Measurements from ENCODE around the gene CCDC8.
"Not testable (repeated sequence)": the region's sequence is repeated elsewhere in the genome, so short reads cannot be mapped to it uniquely, and the experiment has no call there.

The CCDC8 gene

GRCh38 chr19:46446021-46446420 is 32.7 kb upstream of the CCDC8 start:
- no peak overlapping the region for H3K4me3 ChIP-seq (ENCODE audit: low read depth, low read length)
- no peak for TF ChIP-seq CTCF (IDR thresholded peaks at IDR 0.05; ENCODE audit: control insufficient read depth, extremely low read depth, insufficient read depth)
- DNase-seq (ENCODE audit: low read depth), result no peak

- TF ChIP-seq CTCF (IDR thresholded peaks at IDR 0.05; ENCODE audit: control insufficient read depth, extremely low read depth, insufficient read depth), result no peak
- no peak overlapping the region for H3K4me3 ChIP-seq (ENCODE audit: low read depth, low read length)
- DNase-seq (ENCODE audit: low read depth), result peak; percentile 47
These were observed 29.6 kb upstream of the CCDC8 start for GRCh38 chr19:46442808-46443450.

GRCh38 chr19:46441866-46442265 is 28.5 kb upstream of the CCDC8 start:
- no peak for DNase-seq (ENCODE audit: low read depth)
- TF ChIP-seq CTCF (IDR thresholded peaks at IDR 0.05; ENCODE audit: control insufficient read depth, extremely low read depth, insufficient read depth), result no peak
- no peak overlapping the region for H3K4me3 ChIP-seq (ENCODE audit: low read depth, low read length)

- H3K4me3 ChIP-seq (ENCODE audit: low read depth, low read length); DNase-seq (ENCODE audit: low read depth): not testable (repeated sequence)
These were observed 22.3 kb upstream of the CCDC8 start for GRCh38 chr19:46435689-46436088.

- no peak overlapping the region for H3K4me3 ChIP-seq (ENCODE audit: low read depth, low read length)
- TF ChIP-seq CTCF (IDR thresholded peaks at IDR 0.05; ENCODE audit: control insufficient read depth, extremely low read depth, insufficient read depth), result no peak
- no peak for DNase-seq (ENCODE audit: low read depth)
These were observed 21.6 kb upstream of the CCDC8 start for GRCh38 chr19:46435009-46435408.

GRCh38 chr19:46433470-46433869 is 20.1 kb upstream of the CCDC8 start:
- not testable (repeated sequence) for H3K4me3 ChIP-seq (ENCODE audit: low read depth, low read length); DNase-seq (ENCODE audit: low read depth)

GRCh38 chr19:46431824-46432223 is 18.5 kb upstream of the CCDC8 start:
- no peak for DNase-seq (ENCODE audit: low read depth)
- no peak for TF ChIP-seq CTCF (IDR thresholded peaks at IDR 0.05; ENCODE audit: control insufficient read depth, extremely low read depth, insufficient read depth)
- no peak overlapping the region for H3K4me3 ChIP-seq (ENCODE audit: low read depth, low read length)

- H3K4me3 ChIP-seq (ENCODE audit: low read depth, low read length), result no peak overlapping the region
- DNase-seq (ENCODE audit: low read depth), result no peak
- no peak for TF ChIP-seq CTCF (IDR thresholded peaks at IDR 0.05; ENCODE audit: control insufficient read depth, extremely low read depth, insufficient read depth)
These were observed 16.6 kb upstream of the CCDC8 start for GRCh38 chr19:46429999-46430398.

Data from LNCaP clone FGC (cell line).